Right cardiac atrium (tissue), 5 donors: Measurements from ENCODE around the gene KRTAP4-16. TPM values are rescaled to one million over a fixed set of nuclear protein-coding genes. Genes with fewer than 3 reads are reported as not detected.
"Not testable (repeated sequence)": the region's sequence is repeated elsewhere in the genome, so short reads cannot be mapped to it uniquely, and the experiment has no call there.

Experiments used
- ATAC-seq, 2 donors: fragments of 200-7000 bp; cut with Tn5 transposase; one replicate each; pipeline versions ENCODE4 v1.8.0 to v1.9.1; 2020; ENCODE audit warnings: moderate library complexity in 2 of 2, mild to moderate bottlenecking in 1 of 2
- DNase-seq, 3 donors: peaks; one replicate each; pipeline ENCODE4 v3.0.0-alpha.2; 2020
- H3K27ac ChIP-seq: one replicate; pipeline ENCODE4 v1.5.1; 2013; ENCODE audit warnings: mild to moderate bottlenecking, low read length, control low read depth, moderate library complexity
- H3K27me3 ChIP-seq: one replicate; pipeline ENCODE4 v1.6.1; 2013; ENCODE audit not compliant: control insufficient read depth, insufficient read depth
- H3K4me1 ChIP-seq: one replicate; pipeline ENCODE4 v1.6.1; 2013; ENCODE audit warnings: low read length; ENCODE audit not compliant: control insufficient read depth, insufficient read depth
- H3K4me3 ChIP-seq: one replicate; pipeline ENCODE4 v1.5.1; 2013; ENCODE audit warnings: low read length, control low read depth
- H3K9me3 ChIP-seq: one replicate; pipeline ENCODE4 v1.6.1; 2013; ENCODE audit warnings: low read length; ENCODE audit not compliant: control insufficient read depth
- WGBS: extraction: QIAGEN DNeasy Blood & Tissue Kit; methylation state at CpG from one replicate; pipeline ENCODE4 v1.1.7; 2013; 5-methylcytosine and 5-hydroxymethylcytosine counted together
- intact Hi-C, 4 donors: fragments of 100-400 bp; cut with DNase I; formaldehyde crosslinking; loops; one replicate each; pipeline versions ENCODE4 v1.11.0 to v1.14.0; 2022 to 2023
- polyA plus RNA-seq: library from polyadenylated mRNA; stranded (reverse); fragments of 200-250 nt; gene quantifications from one replicate; pipeline ENCODE4 v1.2.3, GENCODE V29; 2013
- total RNA-seq, 4 donors: library from RNA; stranded (reverse); fragmentation: NEBNext Ultra II Directional; extraction: Animal tissue kit (Norgen Biotek cat#: 25700); gene quantifications; one replicate each; pipeline ENCODE4 v1.2.1, GENCODE V29; 2021
- donor health status: healthy with polysubstance abuse.
- donor health status: DM: no; HTN: yes; CAD: no.
- donor health status: DM: no; HTN: no; CAD: no.
- donor health status: DM: no; HTN: yes; CAD: no; lungs with severe emphysema.
- donor health status: DM: yes; HTN: yes; CAD: no.

KRTAP4-16 gene
- total and polyA plus RNA-seq, 5 donors, result not detected

DNA sequence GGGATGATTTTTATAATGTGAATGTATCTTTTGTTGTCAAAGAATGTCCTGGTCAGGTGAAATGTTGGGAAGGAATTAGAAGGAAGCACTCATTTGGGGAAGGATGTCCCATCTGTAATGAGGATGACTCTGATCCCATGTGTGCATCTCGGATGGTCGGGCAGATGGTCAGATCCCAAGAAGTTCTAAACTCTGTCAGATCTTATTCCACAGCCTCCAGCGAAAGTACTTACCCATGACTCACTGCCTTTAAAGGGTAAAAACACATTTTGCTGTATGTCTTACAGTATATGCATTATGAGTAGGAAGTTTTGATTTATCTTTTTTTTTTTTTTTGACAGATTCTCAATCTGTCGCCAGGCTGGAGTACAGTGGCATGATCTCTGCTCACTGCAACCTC lies 16.7 kb upstream of the KRTAP4-16 start:
- WGBS, result 85% methylated on average over 4 of the region's 4 CpGs
- H3K9me3 ChIP-seq, result no peaks in the 10 kb centered on the region
- ATAC-seq (no peak), DNase-seq (no peak)
- no peak overlapping the region for H3K4me3 ChIP-seq
- no peak overlapping the region for H3K27ac ChIP-seq
- no peaks in the 10 kb centered on the region for H3K4me1 ChIP-seq
- no peaks in the 10 kb centered on the region for H3K27me3 ChIP-seq
- intact Hi-C loops, result no loop called here

DNA sequence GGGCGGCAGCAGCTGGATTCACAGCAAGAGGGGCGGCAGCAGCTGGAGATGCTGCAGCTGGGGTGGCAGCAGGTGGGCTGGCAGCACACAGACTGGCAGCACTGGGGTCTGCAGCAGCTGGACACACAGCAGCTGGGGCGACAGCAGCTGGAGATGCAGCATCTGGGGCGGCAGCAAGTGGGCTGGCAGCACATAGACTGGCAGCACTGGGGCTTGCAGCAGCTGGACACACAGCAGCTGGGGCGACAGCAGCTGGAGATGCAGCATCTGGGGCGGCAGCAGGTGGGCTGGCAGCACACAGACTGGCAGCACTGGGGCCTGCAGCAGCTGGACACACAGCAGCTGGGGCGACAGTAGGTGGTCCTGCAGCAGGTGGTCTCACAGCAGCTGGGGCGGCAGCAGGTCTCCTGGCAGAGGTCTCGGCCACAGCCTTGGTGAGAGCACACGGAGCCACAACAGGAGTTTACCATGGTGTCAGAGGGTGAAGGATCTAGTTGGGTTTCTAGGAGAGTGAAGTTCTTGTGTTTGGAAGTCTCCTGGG lies 15.9 kb upstream of the KRTAP4-16 start, which contains the start of gene KRTAP4-11:
Gene KRTAP4-11, minus strand, starts transcription at position 528 of the 541 bp plus-strand sequence. Its CDS starts 58 bp downstream, at position 470.
- not testable (repeated sequence) for ATAC-seq

DNA sequence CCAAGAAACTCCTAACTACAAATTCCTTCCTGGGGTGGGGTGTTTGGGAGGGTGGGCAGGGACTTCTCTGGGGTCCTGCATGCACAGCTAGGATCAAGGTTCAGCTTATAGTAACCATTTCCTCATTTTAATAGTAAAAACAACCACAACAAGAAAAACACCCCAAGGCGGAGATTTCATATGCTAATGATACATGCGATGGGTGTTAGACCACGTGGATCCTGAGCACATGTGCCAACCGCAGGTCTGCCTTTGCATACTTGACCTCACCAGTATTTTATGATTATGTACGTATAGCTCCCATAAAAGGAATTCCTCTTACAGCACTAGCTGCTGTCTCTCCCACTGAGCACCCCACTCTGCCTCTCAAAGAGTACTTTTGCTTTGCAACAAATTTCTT lies 14.3 kb upstream of the KRTAP4-16 start:
- no peak overlapping the region for H3K4me3 ChIP-seq
- no peaks in the 10 kb centered on the region for H3K27me3 ChIP-seq
- no peak for ATAC-seq
- intact Hi-C loops, result no loop called here
- H3K27ac ChIP-seq, result no peak overlapping the region
- no peak for DNase-seq
- 54% methylated on average over 5 of the region's 5 CpGs for WGBS
- H3K4me1 ChIP-seq, result no peaks in the 10 kb centered on the region
- no peaks in the 10 kb centered on the region for H3K9me3 ChIP-seq

More for the DNA sequence above, 15.9 kb upstream of the KRTAP4-16 start, which contains the start of gene KRTAP4-11:
- H3K4me3 ChIP-seq, H3K27ac ChIP-seq, intact Hi-C loops, H3K9me3 ChIP-seq, H3K4me1 ChIP-seq, H3K27me3 ChIP-seq, DNase-seq: not testable (repeated sequence)
- 77% methylated on average over 10 of the region's 10 CpGs for whole genome bisulfite sequencing

DNA sequence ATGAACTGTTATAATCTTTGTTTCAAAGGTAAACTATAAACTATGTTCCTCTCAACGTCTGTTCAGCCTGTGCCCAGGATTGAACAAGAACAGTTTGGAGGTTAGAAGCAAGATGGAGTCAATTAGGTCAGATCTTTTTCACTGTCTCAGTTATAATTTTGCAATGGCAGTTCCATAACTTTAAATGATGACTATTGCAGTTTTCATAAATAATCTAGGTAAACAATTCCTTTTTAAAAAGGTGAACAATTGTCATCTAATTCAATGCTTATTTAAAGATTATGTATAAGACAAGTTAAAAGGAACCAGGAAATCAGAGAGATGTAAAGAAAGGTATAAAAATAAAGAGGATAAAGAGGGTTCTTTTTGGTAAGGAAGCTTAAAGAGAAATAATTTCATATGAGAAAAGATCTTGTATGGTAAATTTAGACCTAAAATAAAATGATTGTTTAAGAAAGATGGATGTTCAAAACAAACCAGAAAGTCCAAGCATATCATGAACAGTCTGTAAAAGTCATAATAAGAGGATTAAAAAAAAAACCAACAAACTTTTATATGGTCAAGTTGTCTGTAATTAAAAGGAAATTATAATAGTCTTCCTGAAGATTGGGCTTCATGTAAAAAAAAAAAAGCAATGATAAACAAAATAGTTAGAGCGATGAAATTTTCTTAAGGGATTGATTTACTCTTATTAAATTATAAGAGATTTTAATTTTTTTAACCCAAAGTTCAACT lies 9.3 kb upstream of the KRTAP4-16 start:
- Histone ChIP-seq H3K27ac (no peak overlapping the region), H3K9me3 (no peaks in the 10 kb centered on the region), H3K27me3 (no peaks in the 10 kb centered on the region), H3K4me1 (no peaks in the 10 kb centered on the region), H3K4me3 (no peak overlapping the region)
- 59% methylated on average over 2 of the region's 2 CpGs for WGBS
- ATAC-seq (no peak), DNase-seq (no peak)
- intact Hi-C loops, result no loop called here

DNA sequence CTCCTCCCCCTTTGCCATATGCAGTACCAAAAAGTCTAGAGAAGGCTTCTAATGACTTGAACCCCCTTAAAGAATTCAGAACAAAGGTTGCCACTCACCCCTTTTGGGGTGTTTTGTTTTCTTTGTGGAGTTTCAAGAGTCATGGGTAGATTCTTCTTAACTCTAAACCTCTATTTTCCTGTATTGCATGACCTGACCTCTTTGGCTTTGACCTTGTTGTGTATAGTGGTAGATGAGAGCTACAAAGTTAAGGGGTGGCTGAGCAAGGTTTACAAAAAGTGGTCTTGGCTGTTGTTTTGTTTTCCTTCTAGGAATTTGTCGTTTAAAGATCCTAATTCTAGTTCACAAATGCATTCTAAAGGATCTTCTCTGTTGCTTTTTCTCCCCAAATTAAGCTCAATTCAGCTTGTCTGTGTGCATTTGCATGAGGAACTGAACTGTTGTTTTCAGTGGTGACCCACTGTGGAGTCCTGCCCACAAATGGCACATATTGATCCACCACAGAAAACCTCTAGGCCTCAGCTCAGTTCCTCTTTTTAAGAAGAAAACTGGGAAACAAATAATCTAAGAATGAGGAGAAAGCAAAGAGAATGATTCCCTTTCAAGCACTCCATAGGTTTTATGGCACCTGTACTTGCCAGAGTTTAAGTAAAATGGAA lies 6.8 kb upstream of the KRTAP4-16 start:
- H3K27me3 ChIP-seq, H3K27ac ChIP-seq, H3K4me3 ChIP-seq, ATAC-seq, H3K9me3 ChIP-seq, DNase-seq, H3K4me1 ChIP-seq, intact Hi-C loops: not testable (repeated sequence)
- WGBS, result 35% methylated on average over 1 of the region's 1 CpG

DNA sequence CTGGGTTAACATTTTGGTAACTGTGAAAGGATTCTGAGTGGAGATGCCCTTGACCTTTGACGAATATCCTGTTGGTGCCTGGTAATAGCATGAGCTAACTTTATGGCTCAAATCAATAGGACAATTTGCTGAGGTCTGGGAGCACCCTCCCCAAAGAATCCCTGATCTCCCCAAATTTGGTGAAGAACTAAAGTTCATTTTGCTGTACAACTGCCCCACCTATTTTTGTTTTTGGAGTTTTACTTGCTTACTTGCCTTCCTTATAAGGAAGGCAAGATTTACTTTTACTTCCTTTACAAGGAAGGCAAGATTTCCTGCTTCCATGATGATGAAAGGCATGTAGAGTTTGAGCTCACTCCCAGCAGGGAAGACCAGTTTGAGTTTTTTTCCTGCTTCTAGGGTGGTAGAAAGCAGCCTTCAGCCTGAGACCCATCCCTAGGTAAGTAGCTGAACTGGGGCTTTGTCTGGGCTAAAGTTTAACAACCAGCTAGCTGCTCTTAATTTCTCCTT lies 6.0 kb upstream of the KRTAP4-16 start:
- Histone ChIP-seq H3K4me3 (no peak overlapping the region), H3K27me3 (no peaks in the 10 kb centered on the region), H3K4me1 (no peaks in the 10 kb centered on the region), H3K27ac (no peak overlapping the region), H3K9me3 (no peaks in the 10 kb centered on the region)
- ATAC-seq, result no peak
- DNase-seq, result no peak
- intact Hi-C loops, result no loop called here
- WGBS, result 59% methylated on average over 1 of the region's 1 CpG

DNA sequence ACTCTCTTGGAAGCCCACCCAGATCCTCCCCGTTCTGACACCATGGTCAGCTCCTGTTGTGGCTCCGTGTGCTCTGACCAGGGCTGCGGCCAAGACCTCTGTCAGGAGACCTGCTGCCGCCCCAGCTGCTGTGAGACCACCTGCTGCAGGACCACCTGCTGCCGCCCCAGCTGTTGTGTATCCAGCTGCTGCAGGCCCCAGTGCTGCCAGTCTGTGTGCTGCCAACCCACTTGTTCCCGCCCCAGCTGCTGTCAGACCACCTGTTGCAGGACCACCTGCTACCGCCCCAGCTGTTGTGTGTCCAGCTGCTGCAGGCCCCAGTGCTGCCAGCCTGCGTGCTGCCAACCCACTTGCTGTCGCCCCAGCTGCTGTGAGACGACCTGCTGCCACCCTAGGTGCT lies 3.3 kb upstream of the KRTAP4-16 start, which contains the start of gene KRTAP4-9:
Gene KRTAP4-9, plus strand, starts transcription at position 43 of the 400 bp plus-strand sequence. Its CDS starts 0 bp downstream, at position 43.
- 70% methylated on average over 10 of the region's 10 CpGs for WGBS
- H3K27ac ChIP-seq, H3K27me3 ChIP-seq, ATAC-seq, H3K9me3 ChIP-seq, DNase-seq, H3K4me3 ChIP-seq, intact Hi-C loops, H3K4me1 ChIP-seq: not testable (repeated sequence)

DNA sequence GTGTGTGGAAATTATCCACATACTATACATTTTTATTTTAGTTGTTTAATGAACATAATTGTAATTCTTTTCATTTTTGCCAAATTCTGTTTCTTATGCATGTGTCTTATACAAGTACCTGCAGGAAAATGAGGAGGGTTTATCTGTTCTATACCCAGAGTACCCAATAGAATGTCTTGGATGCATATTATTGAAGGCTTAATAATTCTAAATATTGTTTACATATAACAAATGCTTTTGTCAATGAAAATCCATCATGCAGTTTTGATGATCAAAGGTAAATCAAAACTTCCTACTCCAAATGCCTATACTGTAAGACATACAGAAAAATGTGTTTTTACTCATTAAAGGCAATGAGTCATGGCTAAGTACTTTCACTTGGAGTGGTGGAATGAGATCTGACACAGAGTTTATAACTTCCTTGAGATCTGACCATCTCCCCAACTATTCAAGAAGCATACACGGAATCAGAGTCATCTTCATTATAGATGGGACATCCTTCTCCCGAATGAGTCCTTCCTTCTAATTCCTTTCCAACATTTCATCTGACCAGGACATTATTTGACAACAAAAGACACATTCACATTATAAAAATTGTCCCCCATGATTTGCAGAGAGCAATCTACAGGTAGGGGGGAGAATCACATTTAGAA lies 2.5 kb upstream of the KRTAP4-16 start:
- intact Hi-C loops, ATAC-seq: not testable (repeated sequence)

DNA sequence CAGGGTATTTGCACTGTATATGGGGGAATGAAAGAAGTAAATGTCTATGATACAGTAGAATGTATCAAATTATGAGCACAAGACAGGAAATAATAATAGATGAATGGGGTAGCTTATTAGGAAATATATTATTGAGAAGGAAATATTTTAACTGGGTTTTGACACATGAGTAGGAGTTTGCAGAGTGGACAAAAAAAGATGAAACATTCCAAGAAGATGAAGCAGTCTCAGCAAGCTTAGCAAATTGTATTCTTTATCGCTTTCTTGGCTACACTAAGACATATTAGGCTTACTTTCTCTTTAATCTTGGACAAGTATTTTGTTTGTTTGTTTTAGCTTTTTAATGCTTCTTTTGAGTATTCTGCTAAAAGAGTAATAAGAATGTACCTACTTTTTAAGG lies 1.9 kb upstream of the KRTAP4-16 start:
- no peak for DNase-seq
- ATAC-seq, result no peak
- 91% methylated on average over 1 of the region's 1 CpG for WGBS
- H3K27me3 ChIP-seq, result no peaks in the 10 kb centered on the region
- intact Hi-C loops, result no loop called here
- H3K27ac ChIP-seq, result no peak overlapping the region
- H3K4me3 ChIP-seq, result no peak overlapping the region
- no peaks in the 10 kb centered on the region for H3K4me1 ChIP-seq
- no peaks in the 10 kb centered on the region for H3K9me3 ChIP-seq

More for the DNA sequence above, 2.5 kb upstream of the KRTAP4-16 start:
- H3K4me3 ChIP-seq, H3K27ac ChIP-seq, H3K4me1 ChIP-seq, DNase-seq, H3K27me3 ChIP-seq, H3K9me3 ChIP-seq: not testable (repeated sequence)
- WGBS, result 67% methylated on average over 2 of the region's 2 CpGs

DNA sequence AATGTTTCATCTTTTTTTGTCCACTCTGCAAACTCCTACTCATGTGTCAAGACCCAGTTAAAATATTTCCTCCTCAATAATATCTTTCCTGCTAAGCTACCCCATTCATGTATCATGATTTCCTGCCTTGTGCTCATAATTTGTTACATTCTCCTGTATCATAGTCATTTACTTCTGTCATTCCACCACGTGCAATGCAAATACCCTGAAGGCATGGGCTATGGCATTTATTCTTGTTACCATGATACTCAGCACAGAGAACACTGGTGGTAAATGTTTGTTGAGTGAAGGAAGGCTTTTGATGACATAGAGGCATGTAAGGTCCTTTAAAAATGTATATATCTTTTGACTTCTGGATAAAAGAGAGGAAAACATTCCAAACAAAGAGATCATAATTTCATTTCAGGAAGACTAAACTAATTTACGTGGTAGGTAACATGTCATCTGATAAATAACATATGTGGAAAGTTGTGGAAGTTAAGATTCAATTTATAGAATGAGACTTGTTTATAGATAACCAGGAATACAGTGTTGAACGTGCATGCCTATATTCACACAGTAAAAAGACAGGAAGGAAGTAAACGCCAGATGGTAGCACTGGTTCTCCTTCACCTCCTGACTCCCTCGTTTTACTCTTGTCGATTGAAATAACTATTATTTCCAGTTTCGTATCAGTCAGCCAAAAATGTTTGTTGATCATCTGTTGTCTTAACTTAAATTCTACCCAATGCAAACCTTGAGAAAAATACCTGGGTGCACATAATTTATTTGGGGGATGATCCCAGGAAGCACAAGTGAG lies 2.1 kb downstream of the KRTAP4-16 start:
- H3K4me1 ChIP-seq, intact Hi-C loops, H3K9me3 ChIP-seq, DNase-seq, H3K27me3 ChIP-seq, ATAC-seq, H3K27ac ChIP-seq, H3K4me3 ChIP-seq: not testable (repeated sequence)
- 48% methylated on average over 7 of the region's 7 CpGs for WGBS
